ENCODE results near the gene B4GAT1. TPM values are rescaled to one million over a fixed set of nuclear protein-coding genes. Genes with fewer than 3 reads are reported as not detected.

B4GAT1 gene
- total and polyA plus RNA-seq, 2 of the 13 experiments (the other 11 are each of a cell fraction or from before 2014, with no cell fraction given) = 40.4 to 109 TPM

DNA sequence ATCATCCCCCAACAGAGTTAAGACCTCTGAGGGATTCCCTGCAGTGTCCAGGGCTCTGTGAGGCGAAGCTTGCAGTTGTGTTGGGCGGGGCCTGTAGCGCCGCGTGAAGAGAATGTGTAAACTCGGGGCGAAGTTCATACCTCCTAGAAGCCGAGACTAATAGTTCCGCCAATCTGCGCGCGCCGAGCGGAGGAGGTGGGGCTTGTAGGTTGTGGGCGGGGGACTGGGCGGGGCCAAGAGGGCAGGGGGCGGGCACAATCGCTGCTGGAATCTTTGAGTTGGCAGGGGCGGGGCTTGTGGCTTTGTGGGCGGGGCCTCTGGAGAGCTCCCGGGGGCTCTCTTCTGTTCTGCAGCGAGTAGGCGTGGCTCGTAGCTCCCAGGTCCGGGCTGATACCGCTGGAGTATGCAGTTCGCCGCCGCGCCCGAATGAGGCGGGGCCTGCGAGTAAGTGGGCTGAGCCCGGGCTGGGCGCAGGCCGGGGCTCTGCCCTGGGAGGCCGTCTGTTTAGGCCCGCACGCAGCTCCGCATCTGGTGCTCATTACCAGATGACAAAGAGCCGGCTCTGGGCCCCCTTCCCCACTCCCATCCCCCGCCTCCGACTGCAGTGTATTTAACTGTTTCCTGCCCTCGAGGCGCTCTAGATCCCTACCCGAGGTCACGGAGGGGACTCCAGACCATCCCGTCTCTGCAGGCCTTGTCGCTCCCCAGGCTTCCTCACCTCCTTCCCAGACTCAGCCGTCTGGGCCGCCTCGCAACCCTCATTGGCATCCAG lies 34.7 kb downstream of the B4GAT1 start (continued):
- no peak for TF ChIP-seq FOXA1 (IDR thresholded peaks at IDR 0.05)
- TF ChIP-seq FOXA1 (CRISPR knock-in tag; IDR thresholded peaks at IDR 0.05) = no peak
- TF ChIP-seq MED8 (CRISPR knock-in tag; IDR thresholded peaks at IDR 0.05; ENCODE audit: insufficient replicate concordance) = peak; percentile 67
- TF ChIP-seq ZNF766 (CRISPR knock-in tag; IDR thresholded peaks at IDR 0.05; ENCODE audit: borderline replicate concordance) = no peak
- TF ChIP-seq ZNF12 (CRISPR knock-in tag; IDR thresholded peaks at IDR 0.05) = peak; percentile 38; the same call in 1 of the 2 replicates
- TF ChIP-seq TGIF2 (CRISPR knock-in tag; IDR thresholded peaks at IDR 0.05) = peak; percentile 3; the same call in 1 of the 2 replicates
- no peak for TF ChIP-seq RFX5 (IDR thresholded peaks at IDR 0.05; ENCODE audit: low read depth, low read length)
- TF ChIP-seq, protein P1, sequence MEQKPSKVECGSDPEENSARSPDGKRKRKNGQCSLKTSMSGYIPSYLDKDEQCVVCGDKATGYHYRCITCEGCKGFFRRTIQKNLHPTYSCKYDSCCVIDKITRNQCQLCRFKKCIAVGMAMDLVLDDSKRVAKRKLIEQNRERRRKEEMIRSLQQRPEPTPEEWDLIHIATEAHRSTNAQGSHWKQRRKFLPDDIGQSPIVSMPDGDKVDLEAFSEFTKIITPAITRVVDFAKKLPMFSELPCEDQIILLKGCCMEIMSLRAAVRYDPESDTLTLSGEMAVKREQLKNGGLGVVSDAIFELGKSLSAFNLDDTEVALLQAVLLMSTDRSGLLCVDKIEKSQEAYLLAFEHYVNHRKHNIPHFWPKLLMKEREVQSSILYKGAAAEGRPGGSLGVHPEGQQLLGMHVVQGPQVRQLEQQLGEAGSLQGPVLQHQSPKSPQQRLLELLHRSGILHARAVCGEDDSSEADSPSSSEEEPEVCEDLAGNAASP (CRISPR knock-in tag; IDR thresholded peaks at IDR 0.05; ENCODE audit: borderline replicate concordance) = 0 out of 2 replicates have a peak, but pooled peaks have one; percentile 15
- TF ChIP-seq, protein P2, sequence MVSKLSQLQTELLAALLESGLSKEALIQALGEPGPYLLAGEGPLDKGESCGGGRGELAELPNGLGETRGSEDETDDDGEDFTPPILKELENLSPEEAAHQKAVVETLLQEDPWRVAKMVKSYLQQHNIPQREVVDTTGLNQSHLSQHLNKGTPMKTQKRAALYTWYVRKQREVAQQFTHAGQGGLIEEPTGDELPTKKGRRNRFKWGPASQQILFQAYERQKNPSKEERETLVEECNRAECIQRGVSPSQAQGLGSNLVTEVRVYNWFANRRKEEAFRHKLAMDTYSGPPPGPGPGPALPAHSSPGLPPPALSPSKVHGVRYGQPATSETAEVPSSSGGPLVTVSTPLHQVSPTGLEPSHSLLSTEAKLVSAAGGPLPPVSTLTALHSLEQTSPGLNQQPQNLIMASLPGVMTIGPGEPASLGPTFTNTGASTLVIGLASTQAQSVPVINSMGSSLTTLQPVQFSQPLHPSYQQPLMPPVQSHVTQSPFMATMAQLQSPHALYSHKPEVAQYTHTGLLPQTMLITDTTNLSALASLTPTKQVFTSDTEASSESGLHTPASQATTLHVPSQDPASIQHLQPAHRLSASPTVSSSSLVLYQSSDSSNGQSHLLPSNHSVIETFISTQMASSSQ (IDR thresholded peaks at IDR 0.05; ENCODE audit: low read depth) = no peak
- TF ChIP-seq, protein P2 (CRISPR knock-in tag; IDR thresholded peaks at IDR 0.05; ENCODE audit: borderline replicate concordance) = peak; percentile 33; the same call in 1 of the 2 replicates
- TF ChIP-seq RNF2 (conservative IDR thresholded peaks at IDR 0.05; ENCODE audit: low read depth) = no peak; the same call in 1 of the 2 replicates
- TF ChIP-seq, protein P3, sequence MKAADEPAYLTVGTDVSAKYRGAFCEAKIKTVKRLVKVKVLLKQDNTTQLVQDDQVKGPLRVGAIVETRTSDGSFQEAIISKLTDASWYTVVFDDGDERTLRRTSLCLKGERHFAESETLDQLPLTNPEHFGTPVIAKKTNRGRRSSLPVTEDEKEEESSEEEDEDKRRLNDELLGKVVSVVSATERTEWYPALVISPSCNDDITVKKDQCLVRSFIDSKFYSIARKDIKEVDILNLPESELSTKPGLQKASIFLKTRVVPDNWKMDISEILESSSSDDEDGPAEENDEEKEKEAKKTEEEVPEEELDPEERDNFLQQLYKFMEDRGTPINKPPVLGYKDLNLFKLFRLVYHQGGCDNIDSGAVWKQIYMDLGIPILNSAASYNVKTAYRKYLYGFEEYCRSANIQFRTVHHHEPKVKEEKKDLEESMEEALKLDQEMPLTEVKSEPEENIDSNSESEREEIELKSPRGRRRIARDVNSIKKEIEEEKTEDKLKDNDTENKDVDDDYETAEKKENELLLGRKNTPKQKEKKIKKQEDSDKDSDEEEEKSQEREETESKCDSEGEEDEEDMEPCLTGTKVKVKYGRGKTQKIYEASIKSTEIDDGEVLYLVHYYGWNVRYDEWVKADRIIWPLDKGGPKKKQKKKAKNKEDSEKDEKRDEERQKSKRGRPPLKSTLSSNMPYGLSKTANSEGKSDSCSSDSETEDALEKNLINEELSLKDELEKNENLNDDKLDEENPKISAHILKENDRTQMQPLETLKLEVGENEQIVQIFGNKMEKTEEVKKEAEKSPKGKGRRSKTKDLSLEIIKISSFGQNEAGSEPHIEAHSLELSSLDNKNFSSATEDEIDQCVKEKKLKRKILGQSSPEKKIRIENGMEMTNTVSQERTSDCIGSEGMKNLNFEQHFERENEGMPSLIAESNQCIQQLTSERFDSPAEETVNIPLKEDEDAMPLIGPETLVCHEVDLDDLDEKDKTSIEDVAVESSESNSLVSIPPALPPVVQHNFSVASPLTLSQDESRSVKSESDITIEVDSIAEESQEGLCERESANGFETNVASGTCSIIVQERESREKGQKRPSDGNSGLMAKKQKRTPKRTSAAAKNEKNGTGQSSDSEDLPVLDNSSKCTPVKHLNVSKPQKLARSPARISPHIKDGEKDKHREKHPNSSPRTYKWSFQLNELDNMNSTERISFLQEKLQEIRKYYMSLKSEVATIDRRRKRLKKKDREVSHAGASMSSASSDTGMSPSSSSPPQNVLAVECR (CRISPR knock-in tag; IDR thresholded peaks at IDR 0.05; ENCODE audit: borderline replicate concordance) = peak; percentile 47; the same call in 1 of the 2 replicates
- peak; percentile 69; the same call in 1 of the 2 replicates for TF ChIP-seq ZNF768 (CRISPR knock-in tag; IDR thresholded peaks at IDR 0.05)
- TF ChIP-seq, protein P4, sequence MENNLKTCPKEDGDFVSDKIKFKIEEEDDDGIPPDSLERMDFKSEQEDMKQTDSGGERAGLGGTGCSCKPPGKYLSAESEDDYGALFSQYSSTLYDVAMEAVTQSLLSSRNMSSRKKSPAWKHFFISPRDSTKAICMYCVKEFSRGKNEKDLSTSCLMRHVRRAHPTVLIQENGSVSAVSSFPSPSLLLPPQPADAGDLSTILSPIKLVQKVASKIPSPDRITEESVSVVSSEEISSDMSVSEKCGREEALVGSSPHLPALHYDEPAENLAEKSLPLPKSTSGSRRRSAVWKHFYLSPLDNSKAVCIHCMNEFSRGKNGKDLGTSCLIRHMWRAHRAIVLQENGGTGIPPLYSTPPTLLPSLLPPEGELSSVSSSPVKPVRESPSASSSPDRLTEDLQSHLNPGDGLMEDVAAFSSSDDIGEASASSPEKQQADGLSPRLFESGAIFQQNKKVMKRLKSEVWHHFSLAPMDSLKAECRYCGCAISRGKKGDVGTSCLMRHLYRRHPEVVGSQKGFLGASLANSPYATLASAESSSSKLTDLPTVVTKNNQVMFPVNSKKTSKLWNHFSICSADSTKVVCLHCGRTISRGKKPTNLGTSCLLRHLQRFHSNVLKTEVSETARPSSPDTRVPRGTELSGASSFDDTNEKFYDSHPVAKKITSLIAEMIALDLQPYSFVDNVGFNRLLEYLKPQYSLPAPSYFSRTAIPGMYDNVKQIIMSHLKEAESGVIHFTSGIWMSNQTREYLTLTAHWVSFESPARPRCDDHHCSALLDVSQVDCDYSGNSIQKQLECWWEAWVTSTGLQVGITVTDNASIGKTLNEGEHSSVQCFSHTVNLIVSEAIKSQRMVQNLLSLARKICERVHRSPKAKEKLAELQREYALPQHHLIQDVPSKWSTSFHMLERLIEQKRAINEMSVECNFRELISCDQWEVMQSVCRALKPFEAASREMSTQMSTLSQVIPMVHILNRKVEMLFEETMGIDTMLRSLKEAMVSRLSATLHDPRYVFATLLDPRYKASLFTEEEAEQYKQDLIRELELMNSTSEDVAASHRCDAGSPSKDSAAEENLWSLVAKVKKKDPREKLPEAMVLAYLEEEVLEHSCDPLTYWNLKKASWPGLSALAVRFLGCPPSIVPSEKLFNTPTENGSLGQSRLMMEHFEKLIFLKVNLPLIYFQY (CRISPR knock-in tag; IDR thresholded peaks at IDR 0.05; ENCODE audit: borderline replicate concordance) = 0 out of 2 replicates have a peak, but pooled peaks have one; percentile 0
- TF ChIP-seq CCDC6 (CRISPR knock-in tag; IDR thresholded peaks at IDR 0.05) = peak; percentile 41
